Central memory CD4-positive, alpha-beta T cell (primary cell): Measurements from ENCODE around the gene PROM1.

ENCODE experiments used
- DNase-seq: peaks from one replicate; pipeline ENCODE4 v3.0.0; 2022
- total RNA-seq, 3 experiments: gene quantifications; one replicate each; lab custom pipeline; 2026; lab: John Stamatoyannopoulos, UW

The PROM1 gene
- total RNA-seq = 0 to 0.04 (median 0) reads per million in 3 experiments

GRCh38 chr4:16083241-16084191, at the start of gene PROM1:
TSS of gene PROM1 (minus strand) at chr4:16084023. CDS start at chr4:16075906, 8,117 bp downstream.
- DNase-seq = no peak

- no peak for DNase-seq
These were observed 49.6 kb upstream of the PROM1 start for GRCh38 chr4:16133406-16133805.

- DNase-seq = no peak
These were observed 47.5 kb upstream of the PROM1 start for GRCh38 chr4:16131293-16131692.

GRCh38 chr4:16129336-16129735, 45.5 kb upstream of the PROM1 start:
- DNase-seq = no peak

GRCh38 chr4:16126714-16127113, 42.9 kb upstream of the PROM1 start:
- DNase-seq = no peak

GRCh38 chr4:16125571-16126445, 42.0 kb upstream of the PROM1 start:
- DNase-seq = no peak

GRCh38 chr4:16124232-16124631, 40.4 kb upstream of the PROM1 start:
- DNase-seq = no peak

GRCh38 chr4:16123356-16124084, 39.7 kb upstream of the PROM1 start:
- no peak for DNase-seq

GRCh38 chr4:16122784-16123183, 39.0 kb upstream of the PROM1 start:
- DNase-seq = no peak

- DNase-seq = no peak
These were observed 38.5 kb upstream of the PROM1 start for GRCh38 chr4:16122308-16122711.

GRCh38 chr4:16120720-16121119, 36.9 kb upstream of the PROM1 start:
- no peak for DNase-seq

- DNase-seq = no peak
These were observed 36.2 kb upstream of the PROM1 start for GRCh38 chr4:16119981-16120380.

- no peak for DNase-seq
These were observed 34.3 kb upstream of the PROM1 start for GRCh38 chr4:16118090-16118489.

GRCh38 chr4:16117164-16117563, 33.3 kb upstream of the PROM1 start:
- DNase-seq = no peak

GRCh38 chr4:16116493-16116990, 32.7 kb upstream of the PROM1 start:
- no peak for DNase-seq

- DNase-seq = no peak
These were observed 32.2 kb upstream of the PROM1 start for GRCh38 chr4:16116019-16116418.

- DNase-seq = no peak
These were observed 30.7 kb upstream of the PROM1 start for GRCh38 chr4:16114546-16114945.

- no peak for DNase-seq
These were observed 29.9 kb upstream of the PROM1 start for GRCh38 chr4:16113741-16114140.

GRCh38 chr4:16111533-16111932, 27.7 kb upstream of the PROM1 start:
- DNase-seq = no peak

- DNase-seq = no peak
These were observed 27.0 kb upstream of the PROM1 start for GRCh38 chr4:16110661-16111290.

GRCh38 chr4:16110199-16110598, 26.4 kb upstream of the PROM1 start:
- DNase-seq = no peak

GRCh38 chr4:16109256-16109655, 25.4 kb upstream of the PROM1 start:
- no peak for DNase-seq
